HCT116 (cell line): Measurements from ENCODE around the gene ZNF665.

Experiments used
- CBX3 ChIP-seq: IDR thresholded peaks from 2 replicates; pipeline ENCODE4 v1.6.1; 2012; ENCODE audit warnings: low read depth
- CTCF ChIP-seq, 3 experiments: fragments of 200-600 bp in 1 of 3; sonication (generic) in 1 of 3; IDR thresholded peaks in 2 of 3; conservative IDR thresholded peaks in 1 of 3; 2 replicates each; pipeline ENCODE4 v1.5.1; 2012 to 2017; ENCODE audit warnings: low read depth in 2 of 3, low read length in 2 of 3, antibody characterized with exemption in 1 of 3, borderline replicate concordance in 1 of 3, control low read depth in 1 of 3, mild to moderate bottlenecking in 1 of 3, mixed read lengths in 1 of 3, mixed run types in 1 of 3, moderate library complexity in 1 of 3; ENCODE audit not compliant: insufficient read depth in 1 of 3
- EZH2 ChIP-seq: fragments of 200-600 bp; sonication (generic); IDR thresholded peaks from 2 replicates; pipeline ENCODE4 v1.6.1; 2017; ENCODE audit warnings: antibody characterized with exemption, mixed run types
- FOSL1 ChIP-seq: IDR thresholded peaks from 2 replicates; pipeline ENCODE4 v1.6.1; 2012; ENCODE audit warnings: low read depth
- JUND ChIP-seq: IDR thresholded peaks from 2 replicates; pipeline ENCODE4 v1.6.1; 2012
- POLR2A ChIP-seq: IDR thresholded peaks from 2 replicates; pipeline ENCODE4 v1.7.0; 2011; ENCODE audit warnings: borderline replicate concordance; ENCODE audit not compliant: insufficient read depth, insufficient read length; ENCODE audit errors: extremely low read depth
- POLR2AphosphoS5 ChIP-seq: IDR thresholded peaks from 2 replicates; pipeline ENCODE4 v1.6.1; 2011; ENCODE audit warnings: mild to moderate bottlenecking, low read depth, low read length, moderate library complexity
- RAD21 ChIP-seq: IDR thresholded peaks from 2 replicates; pipeline ENCODE4 v1.6.1; 2012; ENCODE audit warnings: low read depth, mild to moderate bottlenecking
- REST ChIP-seq: IDR thresholded peaks from 2 replicates; pipeline ENCODE4 v1.6.1; 2012; ENCODE audit warnings: low read depth
- SIN3A ChIP-seq: IDR thresholded peaks from 2 replicates; pipeline ENCODE4 v1.6.1; 2012; ENCODE audit warnings: low read depth
- SP1 ChIP-seq: IDR thresholded peaks from 2 replicates; pipeline ENCODE4 v1.6.1; 2012; ENCODE audit warnings: low read depth
- SRF ChIP-seq: IDR thresholded peaks from 2 replicates; pipeline ENCODE4 v1.6.1; 2012; ENCODE audit warnings: low read depth
- YY1 ChIP-seq: IDR thresholded peaks from 2 replicates; pipeline ENCODE4 v1.6.1; 2011; ENCODE audit warnings: low read length, low read depth, moderate library complexity, mild to moderate bottlenecking; ENCODE audit not compliant: insufficient replicate concordance; ENCODE audit errors: extremely low read depth
- TF ChIP-seq, protein P1 (sequence below): IDR thresholded peaks from 2 replicates; pipeline ENCODE4 v1.6.1; 2012

DNA sequence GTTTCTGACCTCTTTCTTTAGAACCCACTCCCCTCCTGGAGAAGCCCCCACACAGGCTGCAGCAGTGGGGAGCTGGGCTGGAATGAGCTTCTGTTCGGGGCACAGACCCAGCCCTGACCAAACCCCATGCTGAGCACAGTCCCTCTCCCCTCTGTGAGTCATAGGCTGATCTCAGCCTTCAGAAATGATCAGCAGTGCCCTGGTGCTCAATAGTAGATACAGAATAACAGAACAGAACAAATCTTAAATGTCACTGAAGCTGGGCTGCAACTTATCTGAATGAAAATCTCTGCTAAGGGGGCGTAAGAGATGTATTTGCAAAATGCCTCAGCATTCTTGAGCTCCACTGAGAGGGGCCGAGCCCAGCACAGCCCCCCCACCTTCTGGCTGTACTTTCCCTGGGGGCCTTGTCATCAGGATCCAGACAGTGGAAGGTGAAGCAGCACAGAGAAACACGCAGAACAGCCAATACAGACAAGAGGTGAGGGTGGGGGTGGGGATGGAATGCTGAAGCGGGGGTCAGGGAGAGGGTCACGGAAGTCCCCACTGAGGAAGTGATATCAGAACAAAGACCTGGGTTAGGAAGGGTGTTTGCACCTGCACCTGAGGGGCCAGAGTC, 9.9 kb downstream of the ZNF665 start:
- TF ChIP-seq SIN3A (no peak), SRF (no peak), JUND (no peak), CTCF (IDR thresholded peaks at IDR 0.05 in 2 of 3, conservative IDR thresholded peaks at IDR 0.05 in 1 of 3; ENCODE audit: borderline replicate concordance in 1 of 3, insufficient read depth in 1 of 3, low read depth in 2 of 3, low read length in 2 of 3) (no peak), EZH2 (no peak), YY1 (no peak), CBX3 (no peak), SP1 (no peak), FOSL1 (no peak), POLR2A (no peak), RAD21 (no peak), REST (no peak), POLR2AphosphoS5 (no peak)
- TF ChIP-seq, protein P1, sequence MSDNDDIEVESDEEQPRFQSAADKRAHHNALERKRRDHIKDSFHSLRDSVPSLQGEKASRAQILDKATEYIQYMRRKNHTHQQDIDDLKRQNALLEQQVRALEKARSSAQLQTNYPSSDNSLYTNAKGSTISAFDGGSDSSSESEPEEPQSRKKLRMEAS = no peak
